HEK293 (cell line): ENCODE measurements around the gene CCDC183.

Experiments
- CTCF ChIA-PET: fragments of 350-600 bp; formaldehyde crosslinking; extraction: SDS; loops from one replicate; lab custom pipeline; 2021; ENCODE audit warnings: antibody characterized with exemption; lab: Yijun Ruan, JAX
- POLR2A ChIA-PET: fragments of 300-600 bp; formaldehyde crosslinking; extraction: SDS; loops from one replicate; lab custom pipeline; 2020; ENCODE audit warnings: antibody characterized with exemption, inconsistent platforms; lab: Yijun Ruan, JAX
- H3K27ac ChIP-seq: fragments of 200-500 bp; sonication (Bioruptor generic); 2 replicates; pipeline ENCODE4 v1.5.1; 2014; ENCODE audit warnings: low read depth, low read length, control low read depth, inconsistent platforms; ENCODE audit errors: extremely low read depth
- H3K36me3 ChIP-seq, 2 experiments: fragments of 200-500 bp in 1 of 2; sonication (Bioruptor generic) in 1 of 2; 1 replicate in 1 of 2; 2 replicates in 1 of 2; pipeline ENCODE4 v1.5.1; 2014 to 2017; ENCODE audit warnings: inconsistent platforms in 2 of 2, low read length in 2 of 2; ENCODE audit not compliant: control insufficient read depth in 2 of 2, insufficient read depth in 1 of 2
- H3K4me1 ChIP-seq: fragments of 200-500 bp; sonication (Bioruptor generic); 2 replicates; pipeline ENCODE4 v1.5.1; 2014; ENCODE audit warnings: mild to moderate bottlenecking, low read length, inconsistent platforms; ENCODE audit not compliant: control insufficient read depth, insufficient read depth
- H3K4me3 ChIP-seq: 2 replicates; pipeline ENCODE4 v1.5.1; 2011; ENCODE audit warnings: low read depth, mild to moderate bottlenecking, control low read depth, low read length, moderate library complexity
- H3K9me3 ChIP-seq: fragments of 200-500 bp; sonication (Bioruptor generic); 2 replicates; pipeline ENCODE4 v1.5.1; 2014; ENCODE audit warnings: low read depth, low read length, inconsistent platforms; ENCODE audit not compliant: control insufficient read depth, insufficient read depth
- BCL11A ChIP-seq: fragments of 450-650 bp; formaldehyde crosslinking; IDR thresholded peaks from 2 replicates; pipeline ENCODE4 v1.5.1; 2016; ENCODE audit warnings: low read depth, missing biosample characterization, missing genetic modification characterization
- BCL11B ChIP-seq: fragments of 450-650 bp; formaldehyde crosslinking; IDR thresholded peaks from 2 replicates; pipeline ENCODE4 v1.5.1; 2016; ENCODE audit warnings: low read depth, missing biosample characterization, missing genetic modification characterization
- GLIS2 ChIP-seq: fragments of 450-650 bp; formaldehyde crosslinking; IDR thresholded peaks from 2 replicates; pipeline ENCODE4 v1.5.1; 2016; ENCODE audit warnings: missing biosample characterization, missing genetic modification characterization
- KLF10 ChIP-seq: fragments of 450-650 bp; IDR thresholded peaks from 2 replicates; pipeline ENCODE4 v1.5.1; 2018; ENCODE audit warnings: missing biosample characterization, mild to moderate bottlenecking, missing genetic modification characterization
- PRDM10 ChIP-seq: fragments of 450-650 bp; formaldehyde crosslinking; IDR thresholded peaks from 2 replicates; pipeline ENCODE4 v1.5.1; 2016; ENCODE audit warnings: missing biosample characterization, missing genetic modification characterization
- SP7 ChIP-seq: fragments of 450-650 bp; formaldehyde crosslinking; IDR thresholded peaks from 2 replicates; pipeline ENCODE4 v1.5.1; 2016; ENCODE audit warnings: missing biosample characterization, missing genetic modification characterization
- ZBTB7A ChIP-seq: fragments of 450-650 bp; formaldehyde crosslinking; IDR thresholded peaks from 2 replicates; pipeline ENCODE4 v1.5.1; 2016; ENCODE audit warnings: low read depth, missing biosample characterization, missing genetic modification characterization
- ZNF114 ChIP-seq: fragments of 450-650 bp; formaldehyde crosslinking; IDR thresholded peaks from 2 replicates; pipeline ENCODE4 v1.5.0; 2017; ENCODE audit warnings: missing biosample characterization, missing genetic modification characterization
- ZNF140 ChIP-seq: fragments of 450-650 bp; formaldehyde crosslinking; IDR thresholded peaks from 2 replicates; pipeline ENCODE4 v1.5.1; 2016; ENCODE audit warnings: missing biosample characterization, missing genetic modification characterization
- ZNF184 ChIP-seq: fragments of 450-650 bp; IDR thresholded peaks from 2 replicates; pipeline ENCODE4 v1.5.1; 2018; ENCODE audit warnings: missing biosample characterization, mild to moderate bottlenecking, missing genetic modification characterization
- ZNF292 ChIP-seq: fragments of 450-650 bp; formaldehyde crosslinking; IDR thresholded peaks from 2 replicates; pipeline ENCODE4 v1.5.1; 2016; ENCODE audit warnings: low read depth, missing biosample characterization, missing genetic modification characterization, borderline replicate concordance
- ZNF341 ChIP-seq: fragments of 450-650 bp; formaldehyde crosslinking; IDR thresholded peaks from 2 replicates; pipeline ENCODE4; 2016; ENCODE audit warnings: low read depth, missing biosample characterization, missing genetic modification characterization
- ZNF394 ChIP-seq: fragments of 450-650 bp; formaldehyde crosslinking; IDR thresholded peaks from 2 replicates; pipeline ENCODE4 v1.5.1; 2016; ENCODE audit warnings: missing biosample characterization, missing genetic modification characterization, mild to moderate bottlenecking, moderate library complexity, borderline replicate concordance
- ZNF433 ChIP-seq: fragments of 450-650 bp; formaldehyde crosslinking; IDR thresholded peaks from 2 replicates; pipeline ENCODE4 v1.5.1; 2016; ENCODE audit warnings: missing biosample characterization, missing genetic modification characterization, low read depth
- ZNF514 ChIP-seq: fragments of 450-650 bp; formaldehyde crosslinking; IDR thresholded peaks from 2 replicates; pipeline ENCODE4 v1.5.1; 2016; ENCODE audit warnings: missing biosample characterization, missing genetic modification characterization
- ZNF544 ChIP-seq: fragments of 450-650 bp; formaldehyde crosslinking; IDR thresholded peaks from 2 replicates; pipeline ENCODE4 v1.5.0; 2017; ENCODE audit warnings: missing biosample characterization, missing genetic modification characterization
- ZNF571 ChIP-seq: fragments of 450-650 bp; formaldehyde crosslinking; IDR thresholded peaks from 2 replicates; pipeline ENCODE4 v1.5.0; 2017; ENCODE audit warnings: missing biosample characterization, missing genetic modification characterization
- ZNF623 ChIP-seq: fragments of 450-650 bp; formaldehyde crosslinking; IDR thresholded peaks from 2 replicates; pipeline ENCODE4 v1.5.1; 2016; ENCODE audit warnings: missing biosample characterization, missing genetic modification characterization
- ZNF677 ChIP-seq: fragments of 450-650 bp; IDR thresholded peaks from 2 replicates; pipeline ENCODE4 v1.5.0; 2018; ENCODE audit warnings: missing biosample characterization, mild to moderate bottlenecking, missing genetic modification characterization, moderate library complexity
- ZNF791 ChIP-seq: fragments of 450-650 bp; formaldehyde crosslinking; IDR thresholded peaks from 2 replicates; pipeline ENCODE4 v1.5.1; 2016; ENCODE audit warnings: missing biosample characterization, missing genetic modification characterization
- ZSCAN16 ChIP-seq: fragments of 450-650 bp; formaldehyde crosslinking; IDR thresholded peaks from 2 replicates; pipeline ENCODE4 v1.5.1; 2016; ENCODE audit warnings: missing biosample characterization, missing genetic modification characterization
- TF ChIP-seq, protein P1 (sequence below): IDR thresholded peaks from 2 replicates; pipeline ENCODE4 v1.6.1; 2011; ENCODE audit warnings: mild to moderate bottlenecking, low read depth, low read length, borderline replicate concordance
- TF ChIP-seq, protein P2 (sequence below): fragments of 450-650 bp; formaldehyde crosslinking; IDR thresholded peaks from 2 replicates; pipeline ENCODE4 v1.5.1; 2016; ENCODE audit warnings: missing biosample characterization, missing genetic modification characterization
- TF ChIP-seq, protein P3 (sequence below): fragments of 450-650 bp; formaldehyde crosslinking; IDR thresholded peaks from 2 replicates; pipeline ENCODE4 v1.5.1; 2016; ENCODE audit warnings: missing biosample characterization, missing genetic modification characterization
- TF ChIP-seq, protein P4 (sequence below): fragments of 450-650 bp; formaldehyde crosslinking; IDR thresholded peaks from 2 replicates; pipeline ENCODE4 v1.5.1; 2016; ENCODE audit warnings: missing biosample characterization, missing genetic modification characterization
- TF ChIP-seq, protein P5 (sequence below): fragments of 450-650 bp; formaldehyde crosslinking; IDR thresholded peaks from 2 replicates; pipeline ENCODE4 v1.5.1; 2017; ENCODE audit warnings: missing biosample characterization, missing genetic modification characterization

Gene CCDC183

GRCh38 chr9:136856541-136857141, 60.5 kb downstream of the CCDC183 start (continued):
- TF ChIP-seq SP7 (no peak), ZNF571 (tag by site-specific recombination) (no peak), BCL11A (tag by site-specific recombination) (0 out of 2 replicates have a peak, but pooled peaks have one; percentile 7), ZNF677 (no peak), ZNF791 (tag by site-specific recombination) (no peak), ZNF514 (tag by site-specific recombination) (no peak), ZSCAN16 (tag by site-specific recombination) (no peak)
- TF ChIP-seq, protein P1, sequence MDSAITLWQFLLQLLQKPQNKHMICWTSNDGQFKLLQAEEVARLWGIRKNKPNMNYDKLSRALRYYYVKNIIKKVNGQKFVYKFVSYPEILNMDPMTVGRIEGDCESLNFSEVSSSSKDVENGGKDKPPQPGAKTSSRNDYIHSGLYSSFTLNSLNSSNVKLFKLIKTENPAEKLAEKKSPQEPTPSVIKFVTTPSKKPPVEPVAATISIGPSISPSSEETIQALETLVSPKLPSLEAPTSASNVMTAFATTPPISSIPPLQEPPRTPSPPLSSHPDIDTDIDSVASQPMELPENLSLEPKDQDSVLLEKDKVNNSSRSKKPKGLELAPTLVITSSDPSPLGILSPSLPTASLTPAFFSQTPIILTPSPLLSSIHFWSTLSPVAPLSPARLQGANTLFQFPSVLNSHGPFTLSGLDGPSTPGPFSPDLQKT, result no peak
- TF ChIP-seq, protein P2, sequence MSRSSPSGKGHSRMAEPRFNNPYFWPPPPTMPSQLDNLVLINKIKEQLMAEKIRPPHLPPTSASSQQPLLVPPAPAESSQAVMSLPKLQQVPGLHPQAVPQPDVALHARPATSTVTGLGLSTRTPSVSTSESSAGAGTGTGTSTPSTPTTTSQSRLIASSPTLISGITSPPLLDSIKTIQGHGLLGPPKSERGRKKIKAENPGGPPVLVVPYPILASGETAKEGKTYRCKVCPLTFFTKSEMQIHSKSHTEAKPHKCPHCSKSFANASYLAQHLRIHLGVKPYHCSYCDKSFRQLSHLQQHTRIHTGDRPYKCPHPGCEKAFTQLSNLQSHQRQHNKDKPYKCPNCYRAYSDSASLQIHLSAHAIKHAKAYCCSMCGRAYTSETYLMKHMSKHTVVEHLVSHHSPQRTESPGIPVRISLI (tag by site-specific recombination), result no peak

- no peaks in the 10 kb centered on the region for H3K9me3 ChIP-seq
- CTCF ChIA-PET, result no interaction called here
- peaks cover 0 to 45% of the 10 kb centered on the region in 2 experiments; a peak in 1 of 3 replicates for H3K36me3 ChIP-seq
- no peak overlapping the region for H3K4me3 ChIP-seq
- POLR2A ChIA-PET, result interaction anchor here (0.6 to 1.0 kb wide), 2 partner anchors 29 to 330 kb away, joined by 3 to 5 read pairs; partner anchors contain the start of gene TRAF2
- H3K27ac ChIP-seq, result no peak overlapping the region
- no peaks in the 10 kb centered on the region for H3K4me1 ChIP-seq
- TF ChIP-seq KLF10 (tag by site-specific recombination) (no peak), ZNF341 (no peak), ZNF184 (tag by site-specific recombination) (no peak), ZNF623 (tag by site-specific recombination) (no peak), PRDM10 (tag by site-specific recombination) (no peak), ZNF394 (no peak), GLIS2 (tag by site-specific recombination) (0 out of 2 replicates have a peak, but pooled peaks have one; percentile 8), ZNF544 (tag by site-specific recombination) (no peak), BCL11B (tag by site-specific recombination) (peak; percentile 42; the same call in 1 of the 2 replicates), ZNF292 (no peak), ZBTB7A (tag by site-specific recombination) (no peak), ZNF114 (no peak), ZNF140 (tag by site-specific recombination) (no peak), ZNF433 (no peak)
- TF ChIP-seq, protein P3, sequence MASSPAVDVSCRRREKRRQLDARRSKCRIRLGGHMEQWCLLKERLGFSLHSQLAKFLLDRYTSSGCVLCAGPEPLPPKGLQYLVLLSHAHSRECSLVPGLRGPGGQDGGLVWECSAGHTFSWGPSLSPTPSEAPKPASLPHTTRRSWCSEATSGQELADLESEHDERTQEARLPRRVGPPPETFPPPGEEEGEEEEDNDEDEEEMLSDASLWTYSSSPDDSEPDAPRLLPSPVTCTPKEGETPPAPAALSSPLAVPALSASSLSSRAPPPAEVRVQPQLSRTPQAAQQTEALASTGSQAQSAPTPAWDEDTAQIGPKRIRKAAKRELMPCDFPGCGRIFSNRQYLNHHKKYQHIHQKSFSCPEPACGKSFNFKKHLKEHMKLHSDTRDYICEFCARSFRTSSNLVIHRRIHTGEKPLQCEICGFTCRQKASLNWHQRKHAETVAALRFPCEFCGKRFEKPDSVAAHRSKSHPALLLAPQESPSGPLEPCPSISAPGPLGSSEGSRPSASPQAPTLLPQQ, result no peak
- TF ChIP-seq, protein P4, sequence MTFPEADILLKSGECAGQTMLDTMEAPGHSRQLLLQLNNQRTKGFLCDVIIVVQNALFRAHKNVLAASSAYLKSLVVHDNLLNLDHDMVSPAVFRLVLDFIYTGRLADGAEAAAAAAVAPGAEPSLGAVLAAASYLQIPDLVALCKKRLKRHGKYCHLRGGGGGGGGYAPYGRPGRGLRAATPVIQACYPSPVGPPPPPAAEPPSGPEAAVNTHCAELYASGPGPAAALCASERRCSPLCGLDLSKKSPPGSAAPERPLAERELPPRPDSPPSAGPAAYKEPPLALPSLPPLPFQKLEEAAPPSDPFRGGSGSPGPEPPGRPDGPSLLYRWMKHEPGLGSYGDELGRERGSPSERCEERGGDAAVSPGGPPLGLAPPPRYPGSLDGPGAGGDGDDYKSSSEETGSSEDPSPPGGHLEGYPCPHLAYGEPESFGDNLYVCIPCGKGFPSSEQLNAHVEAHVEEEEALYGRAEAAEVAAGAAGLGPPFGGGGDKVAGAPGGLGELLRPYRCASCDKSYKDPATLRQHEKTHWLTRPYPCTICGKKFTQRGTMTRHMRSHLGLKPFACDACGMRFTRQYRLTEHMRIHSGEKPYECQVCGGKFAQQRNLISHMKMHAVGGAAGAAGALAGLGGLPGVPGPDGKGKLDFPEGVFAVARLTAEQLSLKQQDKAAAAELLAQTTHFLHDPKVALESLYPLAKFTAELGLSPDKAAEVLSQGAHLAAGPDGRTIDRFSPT (tag by site-specific recombination), result peak; percentile 78
- TF ChIP-seq, protein P5, sequence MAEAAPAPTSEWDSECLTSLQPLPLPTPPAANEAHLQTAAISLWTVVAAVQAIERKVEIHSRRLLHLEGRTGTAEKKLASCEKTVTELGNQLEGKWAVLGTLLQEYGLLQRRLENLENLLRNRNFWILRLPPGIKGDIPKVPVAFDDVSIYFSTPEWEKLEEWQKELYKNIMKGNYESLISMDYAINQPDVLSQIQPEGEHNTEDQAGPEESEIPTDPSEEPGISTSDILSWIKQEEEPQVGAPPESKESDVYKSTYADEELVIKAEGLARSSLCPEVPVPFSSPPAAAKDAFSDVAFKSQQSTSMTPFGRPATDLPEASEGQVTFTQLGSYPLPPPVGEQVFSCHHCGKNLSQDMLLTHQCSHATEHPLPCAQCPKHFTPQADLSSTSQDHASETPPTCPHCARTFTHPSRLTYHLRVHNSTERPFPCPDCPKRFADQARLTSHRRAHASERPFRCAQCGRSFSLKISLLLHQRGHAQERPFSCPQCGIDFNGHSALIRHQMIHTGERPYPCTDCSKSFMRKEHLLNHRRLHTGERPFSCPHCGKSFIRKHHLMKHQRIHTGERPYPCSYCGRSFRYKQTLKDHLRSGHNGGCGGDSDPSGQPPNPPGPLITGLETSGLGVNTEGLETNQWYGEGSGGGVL (tag by site-specific recombination), result no peak
Measured at GRCh38 chr9:136857166-136857565, 61.0 kb downstream of the CCDC183 start.
